Epithelial cell of proximal tubule (primary cell): ENCODE data around the gene RBM20. TPM values are rescaled to one million over a fixed set of nuclear protein-coding genes. Genes with fewer than 3 reads are reported as not detected.

Experiments used
- DNase-seq: peaks from one replicate; pipeline ENCODE4 v3.0.0-alpha.2; 2011; ENCODE audit warnings: low read depth
- H3K4me3 ChIP-seq: 2 replicates; pipeline ENCODE4 v1.5.1; 2011; ENCODE audit warnings: low read depth, mild to moderate bottlenecking, low read length
- CTCF ChIP-seq: conservative IDR thresholded peaks from 2 replicates; pipeline ENCODE4 v1.5.1; 2012; ENCODE audit warnings: low read depth, mild to moderate bottlenecking, low read length
- total RNA-seq: library from RNA; depleted of rRNA; stranded (reverse); fragments of >200 nt; gene quantifications from 2 replicates; pipeline ENCODE4 v1.2.3, GENCODE V29; 2015

The RBM20 gene
- total RNA-seq, 1 donor from 2014 or later: 0.46 TPM

DNA sequence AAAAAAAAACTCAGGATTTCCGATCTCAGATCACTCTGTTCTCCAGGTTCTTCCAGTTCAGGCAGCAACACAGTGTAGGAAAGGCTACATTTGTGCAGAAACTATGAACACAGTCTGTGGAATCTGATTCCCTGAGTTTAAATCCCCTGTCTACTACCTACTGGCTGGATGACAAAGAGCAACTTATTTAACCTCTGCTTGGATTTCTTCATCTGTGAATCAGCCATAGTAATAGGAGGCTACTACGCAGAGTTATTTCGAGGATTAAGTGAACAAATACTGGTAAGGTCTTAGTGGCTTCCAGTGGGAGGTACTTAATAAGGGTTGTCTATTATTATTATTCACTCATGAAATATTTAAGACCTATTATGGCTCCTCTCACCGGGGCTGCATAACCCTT is 183.3 kb downstream of the RBM20 start:
- TF ChIP-seq CTCF: no peak
- H3K4me3 ChIP-seq: no peak overlapping the region
- no peak for DNase-seq

GRCh38 chr10:110827875-110828274 is 183.7 kb downstream of the RBM20 start:
- no peak for DNase-seq
- no peak overlapping the region for H3K4me3 ChIP-seq
- no peak for TF ChIP-seq CTCF

- H3K4me3 ChIP-seq: no peak overlapping the region
- no peak for DNase-seq
- no peak for TF ChIP-seq CTCF
These were observed 184.4 kb downstream of the RBM20 start for GRCh38 chr10:110828525-110828924.

DNA sequence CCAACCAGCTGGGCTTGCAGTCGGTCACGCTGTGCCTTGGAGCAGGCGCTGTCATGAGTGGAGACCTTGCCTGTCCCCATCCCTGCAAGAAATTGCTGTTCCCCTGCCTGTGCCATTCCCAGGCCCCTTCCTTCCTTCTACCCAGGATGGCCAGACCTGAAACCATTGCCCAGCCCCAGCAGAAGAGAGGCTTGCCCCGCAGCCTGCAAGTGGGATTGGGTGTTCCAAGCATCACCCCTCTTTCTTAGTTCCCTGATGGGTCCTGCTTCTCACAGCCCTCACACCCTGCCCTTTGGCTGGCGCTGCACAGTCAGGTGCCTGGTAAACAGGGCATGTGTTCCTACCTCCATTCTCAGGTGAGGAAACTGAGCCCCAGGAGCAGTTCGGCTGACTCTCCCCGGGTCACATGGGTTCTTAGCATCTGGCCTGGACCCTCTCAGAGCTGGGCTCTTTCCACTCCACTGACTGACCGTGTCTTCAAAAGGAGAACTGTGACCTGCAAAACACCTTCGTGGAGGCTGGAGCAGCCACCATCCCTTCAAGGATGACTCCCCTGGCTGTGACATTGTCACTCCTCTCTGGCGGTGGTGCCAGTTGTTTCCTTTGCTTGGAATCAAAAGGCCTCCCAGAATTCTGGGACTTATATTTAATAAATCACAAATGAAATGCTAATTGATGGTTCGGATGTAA is 185.7 kb downstream of the RBM20 start:
- H3K4me3 ChIP-seq: no peak overlapping the region
- TF ChIP-seq CTCF: no peak
- no peak for DNase-seq

DNA sequence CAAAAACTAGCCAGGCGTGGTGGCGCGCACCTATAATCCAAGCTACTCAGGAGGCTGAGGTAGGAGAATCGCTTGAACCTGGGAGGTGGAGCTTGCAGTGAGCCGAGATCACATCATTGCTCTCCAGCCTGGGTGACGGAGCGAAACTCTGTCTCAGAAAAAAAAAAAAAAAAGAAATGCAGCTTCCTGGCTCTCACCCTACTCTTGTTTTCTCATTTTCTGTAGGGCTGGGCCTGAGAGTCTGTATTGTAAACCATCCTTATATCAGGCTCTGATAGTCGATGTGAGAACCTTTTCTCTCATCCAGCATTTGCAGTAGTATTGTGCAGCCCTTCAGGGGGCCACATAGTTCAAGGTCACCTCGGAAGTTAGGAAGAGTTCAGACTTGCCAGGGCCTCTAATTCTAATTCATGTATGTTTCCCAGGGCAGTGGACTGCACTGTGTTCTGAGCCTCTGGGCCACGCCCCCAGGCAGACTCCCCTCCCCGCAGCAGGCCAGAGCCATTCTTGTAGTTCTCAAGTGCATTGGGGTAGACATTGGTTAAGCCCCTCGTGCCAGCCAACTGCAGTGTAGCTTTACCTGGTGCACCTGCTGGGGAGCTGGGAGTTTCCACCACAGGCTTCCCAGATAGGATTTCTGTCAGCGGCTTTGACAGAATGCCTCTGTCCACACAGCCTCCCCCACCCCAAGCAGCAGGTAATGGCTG is 189.3 kb downstream of the RBM20 start:
- DNase-seq: no peak
- TF ChIP-seq CTCF: no peak

GRCh38 chr10:110833941-110834628 is 189.9 kb downstream of the RBM20 start:
- H3K4me3 ChIP-seq: no peak overlapping the region
- DNase-seq: no peak
- TF ChIP-seq CTCF: no peak

More for the DNA sequence above, 189.3 kb downstream of the RBM20 start:
- H3K4me3 ChIP-seq: no peak overlapping the region
